Dedifferentiated amniotic fluid mesenchymal stem cell (primary cell): ENCODE results near the gene LCNL1.

Source experiments
- DNase-seq: peaks from one replicate; pipeline ENCODE4 v3.0.0-alpha.2; 2016; ENCODE audit errors: extremely low spot score

Gene LCNL1

DNA sequence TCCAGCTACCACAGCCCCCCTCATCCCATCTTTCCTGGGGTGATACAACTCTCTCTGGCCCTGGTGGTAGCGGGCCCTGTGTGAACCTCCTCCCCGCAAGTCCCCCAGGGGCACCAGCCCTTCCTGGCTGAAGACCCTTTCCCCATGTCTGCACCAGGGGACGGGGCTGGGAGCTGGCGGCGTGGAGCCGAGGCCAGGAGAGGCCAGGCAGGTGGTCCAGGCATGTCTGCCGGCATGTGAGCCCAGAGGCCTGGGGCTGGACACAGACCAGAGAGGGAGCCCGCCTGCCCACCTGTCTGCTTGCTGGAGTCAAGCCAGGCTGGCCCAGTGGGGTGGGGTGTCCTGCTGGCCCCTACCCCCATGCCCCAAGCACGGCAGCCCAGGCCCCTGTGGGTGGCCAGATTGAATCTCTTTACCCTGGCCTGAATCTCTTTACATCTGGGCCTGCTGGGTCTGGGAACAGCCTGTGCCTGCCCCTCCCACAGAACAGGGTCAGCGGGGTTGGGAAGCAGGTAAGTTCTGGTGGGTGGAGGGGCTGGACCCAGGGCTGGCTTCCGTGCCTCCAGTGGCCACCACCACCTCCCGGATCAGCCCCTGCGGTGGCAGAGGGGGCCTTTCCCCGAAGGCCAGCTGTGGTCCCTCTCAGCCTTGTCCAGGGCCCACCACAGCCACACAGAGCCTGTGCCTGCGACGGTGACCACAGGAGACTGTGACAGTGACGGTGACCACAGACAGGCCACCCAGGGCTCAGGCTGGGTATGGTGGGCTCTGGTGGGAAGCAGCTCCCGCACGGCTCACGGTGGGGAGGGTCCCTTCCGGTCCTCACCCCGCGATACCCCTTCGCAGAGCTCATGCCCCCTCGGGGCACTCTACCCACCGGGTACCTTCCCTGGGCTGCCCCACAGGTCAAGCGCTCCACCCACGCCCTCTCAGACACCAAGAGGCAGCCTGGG, 23.6 kb upstream of the LCNL1 start:
- no peak for DNase-seq

DNA sequence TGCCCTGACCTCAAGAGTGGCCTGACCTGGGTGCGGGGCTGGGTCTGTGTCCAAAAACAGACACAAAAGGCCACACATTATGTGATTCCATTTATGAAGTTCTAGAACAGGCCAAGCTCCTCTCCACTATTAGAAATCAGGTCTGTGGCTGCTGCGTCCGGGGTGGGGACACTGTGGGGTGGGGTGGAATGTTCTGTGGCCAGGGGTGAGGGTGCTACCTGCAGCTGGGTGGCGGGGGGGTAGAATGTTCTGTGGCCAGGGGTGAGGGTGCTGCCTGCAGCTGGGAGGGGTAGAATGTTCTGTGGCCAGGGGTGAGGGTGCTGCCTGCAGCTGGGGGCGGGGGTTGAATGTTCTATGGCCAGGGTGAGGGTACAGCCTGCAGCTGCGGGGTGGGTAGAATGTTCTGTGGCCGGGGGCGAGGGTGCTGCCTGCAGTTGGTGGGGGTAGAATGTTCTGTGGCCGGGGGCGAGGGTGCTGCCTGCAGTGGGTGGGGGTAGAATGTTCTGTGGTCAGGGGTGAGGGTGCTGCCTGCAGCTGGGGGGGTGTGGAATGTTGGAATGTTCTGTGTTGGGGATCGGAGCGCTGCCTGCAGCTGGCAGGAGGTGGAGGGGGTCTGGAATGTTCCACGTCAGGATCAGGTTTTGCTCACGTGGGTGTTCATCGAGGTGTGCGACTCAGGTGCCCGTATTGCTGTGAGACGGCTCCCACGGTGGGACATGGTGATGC, 22.4 kb upstream of the LCNL1 start:
- no peak for DNase-seq

DNA sequence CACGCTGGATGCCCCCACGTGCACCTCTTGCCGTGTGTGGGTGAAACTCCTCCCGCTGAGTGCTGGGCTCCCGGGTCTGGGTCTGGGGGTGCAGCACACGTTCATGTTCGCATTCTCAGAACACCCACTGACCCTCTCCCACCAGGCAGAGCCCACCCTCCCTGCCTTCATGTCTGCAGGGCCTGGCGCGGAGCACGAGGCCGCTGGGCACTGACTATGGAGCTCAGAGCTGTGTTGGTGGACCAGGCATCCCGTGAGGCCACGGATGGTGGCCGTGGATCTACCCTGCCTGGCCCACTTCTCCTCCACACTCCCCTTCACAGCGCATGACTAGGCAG, 21.9 kb upstream of the LCNL1 start:
- no peak for DNase-seq

DNA sequence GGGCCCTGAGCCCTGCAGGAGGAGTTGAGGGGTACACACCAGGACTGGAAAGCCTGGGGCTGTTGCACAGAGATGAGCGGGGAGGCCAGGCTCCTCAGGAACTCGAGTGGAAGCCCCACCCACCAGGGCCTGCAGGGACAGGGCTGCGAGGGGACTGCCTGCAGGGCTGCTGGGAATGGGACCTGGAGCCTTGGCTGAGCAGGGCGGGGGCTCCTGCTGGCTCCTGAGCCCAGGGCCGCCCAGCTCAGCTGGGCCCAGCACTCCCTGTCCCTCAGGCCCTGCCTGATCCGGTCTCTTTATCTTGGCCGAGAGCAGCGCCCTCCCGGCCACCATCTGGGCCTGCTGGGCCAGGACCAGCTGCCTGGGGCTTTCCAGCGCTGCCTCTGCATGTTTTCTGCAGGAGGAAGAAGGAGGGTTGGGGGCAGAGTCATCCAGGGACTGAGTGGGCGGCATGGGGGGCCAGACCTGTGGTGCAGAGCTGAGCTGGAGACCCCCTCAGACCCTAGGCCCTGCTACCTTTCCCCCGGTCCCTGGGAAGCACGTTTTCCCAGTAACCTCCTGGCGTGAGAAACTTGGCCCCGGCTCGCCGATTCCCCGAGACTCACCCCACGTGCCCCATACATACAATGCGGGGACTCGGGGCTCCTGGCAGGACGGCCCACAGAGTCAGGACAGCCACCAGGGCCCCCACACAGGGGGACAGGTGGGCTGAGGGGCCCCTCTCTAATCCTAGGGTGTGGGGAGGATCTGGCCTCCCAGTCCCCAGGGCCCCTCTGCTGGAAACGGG, 21.3 kb upstream of the LCNL1 start:
- no peak for DNase-seq

DNA sequence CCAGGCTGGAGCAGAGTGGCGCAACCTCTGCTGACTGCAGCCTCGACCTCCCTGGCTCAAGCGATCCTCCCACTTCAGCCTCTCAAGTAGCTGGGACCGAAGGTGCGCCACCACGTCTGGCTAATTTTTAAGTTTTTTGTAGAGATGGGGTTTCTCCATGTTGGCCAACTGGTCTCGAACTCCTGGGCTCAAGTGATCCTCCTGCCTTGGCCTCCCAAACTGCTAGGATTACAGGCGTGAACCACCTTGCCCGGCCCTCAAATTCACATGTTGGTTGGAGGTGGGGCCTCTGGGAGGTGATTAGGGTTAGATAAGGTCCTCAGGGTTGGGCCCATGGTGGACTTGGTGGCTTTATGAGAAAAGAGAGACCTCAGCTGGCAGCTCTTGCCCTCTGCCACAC, 20.6 kb upstream of the LCNL1 start:
- DNase-seq, result no peak

DNA sequence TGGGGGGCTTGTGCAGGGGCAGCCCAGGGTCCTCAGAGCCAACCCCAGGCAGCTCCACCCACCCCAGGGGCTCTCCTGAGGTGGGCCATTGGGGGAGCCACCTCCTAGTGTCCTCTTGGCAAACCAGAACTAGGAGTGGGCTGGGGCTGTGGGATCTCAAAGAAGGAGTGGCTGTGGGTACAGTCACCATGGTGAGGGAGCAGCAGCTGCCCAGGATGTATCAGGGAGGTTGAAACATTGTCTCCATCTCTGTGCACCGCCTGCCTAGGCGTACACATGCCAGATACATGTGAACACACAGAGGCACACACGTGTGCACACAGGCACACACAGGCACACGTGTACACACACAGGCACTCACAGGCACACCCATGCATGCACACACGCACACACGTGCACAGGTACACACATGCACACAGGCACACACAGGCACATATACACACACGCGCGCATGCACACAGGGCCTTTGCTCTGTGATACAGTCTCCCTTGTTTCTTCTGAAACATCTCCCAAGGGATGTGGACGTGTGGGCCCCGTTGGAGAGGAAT, 20.0 kb upstream of the LCNL1 start:
- DNase-seq, result no peak

DNA sequence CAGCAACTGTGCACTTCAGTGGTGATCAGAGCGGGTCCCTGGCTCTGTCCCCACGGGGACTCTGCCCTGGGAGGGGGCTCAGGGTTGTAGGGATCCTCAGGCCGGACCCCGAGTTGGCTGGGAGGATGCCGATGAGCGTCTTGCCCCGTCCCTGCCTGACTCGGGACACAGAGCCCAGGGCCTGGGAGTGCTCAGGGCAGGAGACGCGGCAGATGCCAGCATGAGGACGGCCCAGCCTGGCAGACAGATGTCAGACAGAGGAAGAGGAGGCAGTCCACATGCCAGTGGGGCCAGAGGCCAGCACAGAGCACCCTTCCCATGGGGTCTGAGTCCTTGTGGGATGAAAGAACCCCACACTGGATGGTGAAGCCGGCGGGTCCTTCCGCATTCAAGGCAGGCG, 19.5 kb upstream of the LCNL1 start:
- DNase-seq, result no peak

DNA sequence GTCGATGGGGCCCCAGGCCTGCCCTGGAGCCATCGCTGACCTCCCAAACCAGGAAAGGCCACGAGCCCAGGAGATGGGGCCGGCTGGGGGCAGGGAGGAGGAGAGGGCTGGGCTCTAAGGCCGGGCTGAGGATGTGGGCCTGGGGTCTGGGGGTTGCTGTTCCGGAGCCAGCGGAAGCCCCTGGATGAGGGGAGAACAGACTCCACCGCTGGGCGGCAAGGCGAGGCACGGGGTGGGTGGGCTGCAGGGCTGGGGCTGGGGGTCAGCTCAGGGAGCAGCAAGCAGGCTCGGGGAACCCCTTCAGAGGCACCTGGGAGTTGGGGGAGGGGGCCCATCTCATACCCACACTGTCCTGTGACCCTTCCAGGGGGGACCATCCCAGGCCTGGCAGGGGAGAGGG, 19.0 kb upstream of the LCNL1 start:
- DNase-seq, result no peak

DNA sequence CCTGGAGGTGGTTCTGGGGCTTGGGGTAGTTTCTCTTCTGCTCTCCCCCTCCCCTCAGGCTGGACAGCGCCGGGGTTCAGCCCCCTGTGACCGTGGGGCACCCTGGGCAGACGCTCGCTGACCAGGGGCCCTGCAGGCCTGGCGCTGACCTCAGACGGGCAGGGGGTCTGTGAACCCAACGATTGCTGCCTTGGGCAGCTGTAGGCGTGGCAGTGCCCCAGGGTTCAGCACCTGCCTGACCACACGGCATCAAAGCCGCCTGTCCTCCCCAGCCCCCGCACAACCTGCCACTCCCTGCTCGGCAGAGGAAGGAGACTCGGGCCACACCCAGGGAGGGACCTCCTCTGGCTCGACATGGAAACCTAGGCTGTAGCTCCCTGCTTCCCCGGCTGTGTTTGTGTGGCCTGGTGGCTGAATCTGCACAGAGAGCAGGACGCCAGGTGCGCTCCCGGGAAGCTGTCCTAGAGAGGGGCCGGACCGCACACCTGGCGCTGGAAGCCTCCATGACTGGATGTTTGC, 18.6 kb upstream of the LCNL1 start:
- no peak for DNase-seq

DNA sequence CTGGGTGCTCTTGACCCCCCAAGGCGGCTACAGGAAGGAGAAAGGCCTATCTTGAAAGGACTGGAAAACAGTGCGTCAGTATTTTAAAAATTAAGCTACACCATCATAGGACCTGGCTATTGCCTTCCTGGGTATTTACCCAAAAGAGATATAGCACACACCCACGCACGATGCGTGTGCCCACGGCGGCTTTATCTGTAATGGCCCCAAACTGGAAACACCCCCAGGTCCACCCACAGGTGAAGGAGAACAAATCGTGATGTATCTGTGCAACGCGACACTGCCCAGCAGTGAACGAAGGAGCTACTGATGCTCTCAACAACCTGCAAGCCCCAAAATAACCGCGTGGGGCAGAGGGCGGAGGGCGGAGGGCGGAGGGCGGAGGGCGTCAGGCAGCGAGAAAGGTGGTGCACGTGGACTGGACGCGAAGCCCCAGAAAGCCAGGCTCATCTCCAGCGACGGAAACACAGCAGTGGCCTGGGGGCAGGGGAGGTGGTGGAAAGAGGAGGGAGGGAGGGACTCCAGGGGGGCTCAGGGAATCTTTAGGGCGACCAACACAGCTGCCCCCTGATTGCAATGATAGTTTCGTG, 17.9 kb upstream of the LCNL1 start:
- no peak for DNase-seq

DNA sequence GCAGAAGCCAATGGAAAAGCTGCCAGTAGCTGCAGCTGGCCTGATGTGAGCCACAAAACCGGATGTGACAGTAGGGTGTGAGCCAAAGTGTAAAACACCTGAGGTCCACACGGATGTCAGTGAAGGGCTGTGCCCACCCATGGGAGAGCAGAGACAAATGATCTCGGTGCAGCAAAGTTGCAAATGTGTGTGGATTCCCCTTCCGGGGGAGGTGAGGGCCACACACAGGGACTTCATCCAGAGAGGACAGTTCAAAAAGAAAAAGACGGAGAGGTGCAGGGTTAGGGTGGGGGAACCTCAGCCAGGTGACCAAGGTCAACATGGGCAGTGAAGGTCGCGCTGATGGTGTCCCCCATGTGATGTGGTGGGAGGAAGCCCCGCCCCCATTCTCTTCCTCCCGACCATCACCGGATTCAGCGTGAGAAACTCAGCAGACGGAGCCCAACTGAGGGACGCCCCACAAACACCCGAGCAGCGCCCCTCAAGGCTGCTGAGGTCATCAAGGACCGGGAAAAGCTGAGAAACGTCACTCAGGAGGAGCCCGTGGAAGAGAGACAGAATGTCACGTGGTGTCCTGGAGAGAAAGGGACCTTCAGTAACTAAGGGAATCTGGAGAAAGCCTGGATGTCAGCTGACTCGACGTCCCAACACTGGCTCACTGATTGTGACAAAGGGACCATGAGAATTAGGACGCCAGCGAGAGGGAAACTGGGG, 16.9 kb upstream of the LCNL1 start:
- DNase-seq, result no peak

DNA sequence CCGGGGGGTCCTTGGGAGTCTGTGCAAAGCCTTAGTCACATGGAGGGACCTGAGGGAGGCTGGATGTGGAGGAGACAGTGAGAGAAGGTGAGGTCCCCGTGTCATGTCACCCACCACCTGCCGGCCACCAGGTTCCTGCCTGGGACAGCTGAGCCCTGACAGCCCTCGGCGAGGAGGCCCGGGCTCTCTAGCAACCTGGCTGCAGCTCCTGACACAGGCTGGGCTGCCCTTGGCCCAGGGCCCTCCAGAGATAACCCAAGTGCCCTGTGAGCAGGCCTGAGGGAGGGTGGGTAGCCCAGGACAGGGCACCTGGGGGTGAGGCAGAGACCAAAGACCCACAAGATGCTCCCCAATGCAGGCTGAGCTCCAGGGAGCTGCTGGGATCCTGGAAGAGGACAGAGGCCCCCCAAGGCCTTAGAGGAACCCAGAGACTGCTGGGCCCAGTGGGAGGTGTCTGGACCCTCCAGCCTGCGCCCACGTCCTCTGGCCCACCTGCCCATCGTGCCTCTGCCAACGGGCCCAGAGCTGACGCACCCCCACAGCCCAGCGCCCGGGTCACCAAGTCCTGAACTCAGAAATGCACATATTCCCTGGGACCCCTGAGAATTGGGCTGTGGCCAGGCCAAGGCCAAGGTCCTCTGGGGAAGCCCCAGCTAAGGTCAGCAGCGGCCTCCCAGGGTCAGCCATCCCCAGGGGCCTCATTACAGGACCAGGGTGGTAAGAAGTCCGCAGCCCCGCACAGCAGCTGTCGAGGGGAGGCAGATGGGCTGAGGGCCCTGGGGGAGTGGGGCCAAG, 14.3 kb upstream of the LCNL1 start:
- no peak for DNase-seq

DNA sequence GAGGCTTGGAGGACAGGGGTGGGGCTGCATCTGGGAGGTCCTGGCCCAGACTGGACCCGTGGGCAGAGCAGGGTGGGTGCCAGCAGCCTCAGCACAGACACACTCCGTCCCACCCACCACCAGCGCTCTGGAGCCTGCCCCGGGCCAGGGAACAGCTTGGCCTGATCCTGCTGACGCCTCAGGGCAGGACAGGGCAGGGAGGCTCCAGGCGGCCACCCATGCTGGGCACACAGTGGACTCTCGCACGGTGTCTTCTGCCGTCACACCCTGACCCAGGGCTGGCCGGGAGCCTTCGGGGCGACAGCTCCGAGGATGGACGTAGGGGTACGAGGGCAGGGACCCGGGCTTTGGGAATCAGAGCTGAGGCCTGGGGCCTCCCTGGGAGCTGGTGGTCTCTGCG, 13.6 kb upstream of the LCNL1 start:
- DNase-seq, result no peak

DNA sequence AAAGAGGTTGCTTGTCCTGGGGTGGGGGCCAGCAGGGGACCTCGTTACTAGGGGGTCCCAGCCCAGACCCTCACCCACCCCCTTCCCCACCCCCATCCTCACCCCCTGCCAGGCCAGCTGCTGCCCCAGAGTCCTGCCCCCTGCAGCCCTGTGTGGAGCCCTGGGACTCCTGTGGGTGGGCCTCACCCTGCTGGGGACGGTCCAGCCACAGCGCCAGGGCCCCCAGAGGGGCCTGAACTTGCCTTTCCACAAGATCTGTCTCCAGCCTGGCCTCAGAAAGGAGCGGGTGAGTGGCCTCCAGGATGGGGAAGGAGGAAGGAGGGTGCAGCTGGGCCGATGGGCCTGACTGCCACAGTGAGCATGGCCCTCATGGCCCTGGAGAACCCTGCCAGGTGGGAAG, 13.0 kb upstream of the LCNL1 start:
- no peak for DNase-seq

DNA sequence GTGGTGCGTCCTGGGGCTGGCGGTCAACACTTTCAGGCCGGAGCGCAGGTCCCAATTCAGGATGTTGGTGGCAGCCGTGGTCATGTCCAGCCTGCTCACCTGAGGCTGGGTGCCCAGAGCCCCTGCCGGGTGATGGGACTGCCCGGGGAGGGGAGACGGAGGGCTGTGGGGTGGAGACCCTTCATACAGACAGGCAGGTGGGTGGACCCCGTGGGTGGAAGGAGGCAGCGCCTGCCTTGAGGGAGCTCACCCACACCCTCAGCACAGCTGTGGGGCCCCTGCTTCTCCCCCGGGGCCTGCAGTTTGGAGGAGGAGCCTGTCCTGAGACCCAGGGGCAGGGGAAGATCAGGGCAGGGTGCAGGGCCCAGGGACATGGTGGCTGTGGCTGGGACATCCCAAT, 12.4 kb upstream of the LCNL1 start:
- DNase-seq, result no peak

DNA sequence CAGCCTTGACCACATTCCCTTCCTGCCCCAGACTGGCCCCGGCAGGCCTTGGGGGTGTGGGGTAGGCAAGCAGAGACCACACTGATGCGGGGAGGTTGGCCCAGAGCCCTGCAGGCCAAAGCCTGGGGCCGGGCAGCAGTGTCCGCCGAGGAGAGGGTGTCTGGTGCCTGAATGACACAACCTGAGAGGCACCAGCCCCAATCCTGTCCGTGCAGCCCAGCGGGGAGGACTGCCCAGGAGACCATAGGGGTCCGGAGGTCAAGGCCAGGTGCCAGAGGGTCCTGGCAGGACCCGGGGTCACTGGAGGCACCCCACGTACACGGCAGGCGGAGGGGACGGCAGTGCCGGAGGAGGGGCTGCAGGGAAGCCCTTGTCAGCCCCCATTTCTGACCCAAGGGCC, 11.0 kb upstream of the LCNL1 start:
- DNase-seq, result no peak

DNA sequence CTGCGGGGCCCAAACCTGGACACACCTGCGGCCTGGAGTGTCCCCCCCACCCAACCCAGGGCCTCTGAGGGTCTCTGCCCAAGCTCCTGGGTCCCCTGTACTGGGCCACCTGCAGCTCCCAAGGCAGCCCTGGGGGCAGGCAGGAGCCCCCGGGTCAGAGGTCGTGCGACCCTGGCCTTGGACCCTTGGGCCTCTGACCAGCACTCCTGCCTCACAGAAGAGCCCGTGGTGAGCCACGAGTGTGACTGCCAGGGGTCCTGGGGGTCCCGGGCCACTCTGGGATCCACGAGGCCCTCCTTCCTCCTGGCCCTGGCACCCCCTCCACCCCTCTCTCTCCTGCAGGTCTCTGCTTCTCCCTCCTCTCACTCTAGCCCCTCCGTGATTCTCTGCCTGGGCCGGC, 10.5 kb upstream of the LCNL1 start:
- DNase-seq, result no peak

DNA sequence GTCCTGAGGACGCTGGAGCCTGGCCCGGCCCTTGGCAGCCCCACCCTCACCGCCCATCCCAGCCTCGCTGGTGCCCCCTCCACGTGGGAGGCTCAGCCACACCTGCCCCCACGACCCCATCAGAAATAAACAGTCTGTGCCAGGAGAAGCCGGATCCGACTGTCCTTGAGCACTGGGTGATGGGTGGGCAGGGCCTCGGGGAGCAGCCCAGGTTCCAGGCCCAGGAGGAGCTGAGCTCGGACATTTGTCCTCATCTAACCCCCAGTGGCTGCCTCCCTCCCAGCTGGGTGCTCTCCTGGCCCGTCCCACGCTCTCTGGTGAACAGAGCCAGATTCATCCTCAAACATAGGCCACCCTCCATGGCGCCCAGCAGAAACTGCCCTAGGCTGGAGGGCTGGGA, 10.1 kb upstream of the LCNL1 start:
- DNase-seq, result no peak

DNA sequence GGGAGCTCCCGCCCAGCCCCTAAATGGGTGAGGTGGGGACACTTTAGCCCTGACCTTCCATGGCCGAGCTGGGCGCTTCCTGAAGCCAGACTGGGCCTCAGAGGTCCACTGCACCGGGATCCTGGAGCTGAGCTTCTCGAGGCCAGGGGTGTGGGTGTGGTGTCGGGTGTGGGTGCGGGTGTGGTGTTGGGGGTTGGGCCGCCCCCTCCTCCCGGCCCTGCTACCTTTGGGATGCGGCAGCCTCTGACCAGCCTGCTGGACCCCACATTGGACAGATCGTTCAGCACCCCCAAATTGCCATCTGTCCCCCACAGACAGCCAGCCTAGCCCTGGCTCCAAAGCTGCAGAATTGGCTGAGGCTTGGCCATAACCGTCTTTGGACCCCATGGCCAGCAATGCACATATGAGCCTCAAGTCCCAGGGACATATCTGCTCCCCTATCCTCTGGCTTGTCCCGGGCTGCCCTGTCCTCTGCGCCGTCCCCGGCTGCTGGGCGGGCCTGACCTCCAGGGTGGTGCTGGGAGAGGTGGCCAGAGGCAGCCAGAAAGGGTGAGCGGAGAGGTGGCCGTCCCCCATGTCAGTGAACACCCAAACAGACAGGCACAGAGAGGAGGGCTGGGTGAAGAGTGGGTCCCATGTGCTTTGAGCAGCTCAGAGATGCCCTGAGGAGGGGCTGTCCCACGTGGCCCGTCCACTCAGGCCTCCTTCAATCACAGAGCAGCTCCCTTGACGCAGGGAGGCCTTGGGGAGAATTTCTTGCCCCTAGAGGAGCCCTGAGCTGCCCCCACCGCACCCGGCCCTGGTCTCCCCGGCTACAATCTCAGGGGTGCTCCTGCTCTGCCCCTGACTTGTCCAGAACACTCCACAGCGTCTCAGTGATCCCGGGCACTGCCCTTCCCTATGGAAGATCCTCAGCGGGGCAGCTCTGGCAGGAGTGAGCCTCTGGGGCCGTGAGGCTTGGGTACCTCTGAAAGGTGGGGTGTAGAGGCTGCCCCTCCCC, 8.9 kb upstream of the LCNL1 start:
- no peak for DNase-seq
